ENCODE data around the gene CSNK1E. TPM values are rescaled to one million over a fixed set of nuclear protein-coding genes. Genes with fewer than 3 reads are reported as not detected.

Gene CSNK1E
- total RNA-seq, 6 experiments from 2014 or later = 19.9 to 41.8 (median 27.4) TPM

DNA sequence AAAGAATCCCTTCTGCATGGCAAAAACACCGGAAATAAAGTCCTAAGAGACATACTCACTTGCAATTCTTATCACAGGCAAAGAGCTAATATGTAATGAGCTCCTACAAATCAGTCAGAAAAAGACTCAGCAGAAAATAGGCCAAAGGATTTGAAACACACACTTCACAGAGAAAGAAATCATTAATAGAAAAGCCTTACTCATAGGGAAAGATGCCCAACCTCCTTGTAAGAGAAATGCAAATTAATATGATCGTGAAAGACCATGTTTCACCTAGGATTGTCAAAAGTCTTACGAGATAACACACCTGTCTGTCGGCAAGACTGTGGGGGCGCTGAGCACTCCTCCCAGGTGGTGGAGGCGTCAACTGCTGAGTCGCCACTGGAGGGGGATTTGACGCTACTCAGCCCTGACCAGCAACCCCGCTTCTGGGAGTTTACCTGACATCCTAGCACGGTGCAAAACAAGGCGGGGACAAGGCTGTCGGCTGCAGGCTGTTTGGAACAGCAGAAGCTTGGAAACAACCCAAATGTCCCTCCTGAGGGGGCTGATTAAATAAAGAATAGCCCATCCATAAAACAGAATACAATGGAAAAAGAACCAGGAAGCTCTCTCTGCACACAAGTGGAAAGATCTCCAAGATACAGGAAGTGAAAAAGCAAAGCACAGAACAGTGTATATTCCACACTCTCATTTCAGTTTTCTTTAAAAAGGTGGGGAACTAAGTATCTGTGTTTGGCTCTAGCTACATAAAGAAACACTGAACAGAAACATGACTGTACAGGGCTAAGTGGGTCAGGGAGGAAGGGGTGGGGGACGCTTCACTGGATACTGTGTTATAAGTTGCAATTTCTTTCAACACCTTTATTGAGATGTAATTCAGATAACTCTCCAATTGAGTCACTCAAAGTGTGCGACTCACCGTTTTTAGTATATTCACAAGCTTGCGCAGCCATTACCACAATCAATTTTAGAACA is 11.5 kb downstream of the CSNK1E start:
- intact Hi-C loops (cut with DNase I) = no loop called here
- Histone ChIP-seq H3K4me3 (no peak overlapping the region), H3K4me1 (peaks cover 0 to 27% (median 12%) of the 10 kb centered on the region in 4 donors), H3K36me3 (peaks cover 0 to 16% (median 0%) of the 10 kb centered on the region in 4 donors), H3K27ac (peak overlapping the region in 2 of 3 donors; percentile 24 to 30), H3K9me3 (no peaks in the 10 kb centered on the region), H3K27me3 (no peaks in the 10 kb centered on the region)
- DNase-seq = no peak
- ATAC-seq = no peak
- TF ChIP-seq POLR2A (IDR thresholded peaks at IDR 0.05) = no peak
- TF ChIP-seq, protein P1, sequence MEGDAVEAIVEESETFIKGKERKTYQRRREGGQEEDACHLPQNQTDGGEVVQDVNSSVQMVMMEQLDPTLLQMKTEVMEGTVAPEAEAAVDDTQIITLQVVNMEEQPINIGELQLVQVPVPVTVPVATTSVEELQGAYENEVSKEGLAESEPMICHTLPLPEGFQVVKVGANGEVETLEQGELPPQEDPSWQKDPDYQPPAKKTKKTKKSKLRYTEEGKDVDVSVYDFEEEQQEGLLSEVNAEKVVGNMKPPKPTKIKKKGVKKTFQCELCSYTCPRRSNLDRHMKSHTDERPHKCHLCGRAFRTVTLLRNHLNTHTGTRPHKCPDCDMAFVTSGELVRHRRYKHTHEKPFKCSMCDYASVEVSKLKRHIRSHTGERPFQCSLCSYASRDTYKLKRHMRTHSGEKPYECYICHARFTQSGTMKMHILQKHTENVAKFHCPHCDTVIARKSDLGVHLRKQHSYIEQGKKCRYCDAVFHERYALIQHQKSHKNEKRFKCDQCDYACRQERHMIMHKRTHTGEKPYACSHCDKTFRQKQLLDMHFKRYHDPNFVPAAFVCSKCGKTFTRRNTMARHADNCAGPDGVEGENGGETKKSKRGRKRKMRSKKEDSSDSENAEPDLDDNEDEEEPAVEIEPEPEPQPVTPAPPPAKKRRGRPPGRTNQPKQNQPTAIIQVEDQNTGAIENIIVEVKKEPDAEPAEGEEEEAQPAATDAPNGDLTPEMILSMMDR (IDR thresholded peaks at IDR 0.05) = no peak
- WGBS (ENCODE audit: insufficient coverage, low coverage, low lambda C conversion rate, missing lambda C conversion rate) = 39% methylated on average over 11 of the region's 16 CpGs

DNA sequence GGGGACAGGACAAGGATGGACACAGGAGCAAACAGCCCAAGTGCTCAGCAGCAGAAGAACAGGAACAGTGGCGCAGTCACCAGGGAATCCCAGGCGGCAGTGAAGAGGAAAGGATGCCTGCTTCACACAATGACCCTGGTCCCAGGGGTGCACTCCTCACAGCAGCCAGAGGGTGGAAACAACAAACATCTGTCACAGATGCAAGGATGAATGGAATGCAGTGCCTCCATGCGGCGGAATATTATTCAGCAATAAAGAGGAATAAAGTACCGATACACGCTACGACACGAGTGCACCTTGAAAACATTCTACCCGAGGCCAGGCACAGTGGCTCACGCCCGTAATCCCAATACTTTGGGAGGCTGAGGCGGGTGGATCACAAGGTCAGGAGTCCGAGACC is 12.7 kb downstream of the CSNK1E start:
- no peak overlapping the region for H3K27ac ChIP-seq
- WGBS (ENCODE audit: insufficient coverage, low coverage, low lambda C conversion rate, missing lambda C conversion rate) = 76% methylated on average over 12 of the region's 13 CpGs
- DNase-seq (no peak), ATAC-seq (no peak)
- no peaks in the 10 kb centered on the region for H3K27me3 ChIP-seq
- H3K36me3 ChIP-seq = peaks cover 0 to 29% (median 5%) of the 10 kb centered on the region in 4 donors
- intact Hi-C loops (cut with DNase I) = no loop called here
- H3K4me3 ChIP-seq = no peak overlapping the region
- H3K9me3 ChIP-seq = no peaks in the 10 kb centered on the region
- peaks cover 0 to 29% (median 11%) of the 10 kb centered on the region in 4 donors for H3K4me1 ChIP-seq
- TF ChIP-seq POLR2A (IDR thresholded peaks at IDR 0.05) = no peak
- TF ChIP-seq, protein P1 (IDR thresholded peaks at IDR 0.05) = peak in 1 of 4 donors; percentile 21

DNA sequence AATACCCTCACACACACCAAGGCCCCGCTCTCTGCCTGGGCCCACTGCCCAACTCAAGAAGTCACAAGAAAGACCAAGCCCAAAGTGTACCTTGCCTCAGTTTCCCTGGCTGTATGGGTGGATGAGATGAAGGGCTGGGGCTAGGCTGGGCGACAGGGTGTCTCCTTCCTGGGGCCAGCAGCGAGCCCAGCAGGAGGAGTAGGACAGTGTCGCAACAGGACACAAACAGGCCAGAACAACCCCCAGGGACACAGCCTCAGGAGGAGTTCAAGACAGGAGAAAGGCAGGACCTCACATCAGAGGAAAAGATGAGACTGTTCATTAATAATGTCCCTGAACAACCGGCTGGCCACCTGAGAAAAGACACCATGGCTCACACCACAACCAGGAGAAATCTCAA is 13.3 kb downstream of the CSNK1E start:
- peaks cover 0 to 25% (median 9%) of the 10 kb centered on the region in 4 donors for H3K4me1 ChIP-seq
- no peak for TF ChIP-seq POLR2A (IDR thresholded peaks at IDR 0.05)
- TF ChIP-seq, protein P1 (IDR thresholded peaks at IDR 0.05) = no peak
- WGBS (ENCODE audit: insufficient coverage, low coverage, low lambda C conversion rate, missing lambda C conversion rate) = 66% methylated on average over 4 of the region's 5 CpGs
- H3K36me3 ChIP-seq = peaks cover 0 to 30% (median 8%) of the 10 kb centered on the region in 4 donors
- H3K4me3 ChIP-seq = no peak overlapping the region
- no peaks in the 10 kb centered on the region for H3K9me3 ChIP-seq
- H3K27me3 ChIP-seq = no peaks in the 10 kb centered on the region
- intact Hi-C loops (cut with DNase I) = no loop called here
- ATAC-seq (no peak), DNase-seq (no peak)
- H3K27ac ChIP-seq = no peak overlapping the region

DNA sequence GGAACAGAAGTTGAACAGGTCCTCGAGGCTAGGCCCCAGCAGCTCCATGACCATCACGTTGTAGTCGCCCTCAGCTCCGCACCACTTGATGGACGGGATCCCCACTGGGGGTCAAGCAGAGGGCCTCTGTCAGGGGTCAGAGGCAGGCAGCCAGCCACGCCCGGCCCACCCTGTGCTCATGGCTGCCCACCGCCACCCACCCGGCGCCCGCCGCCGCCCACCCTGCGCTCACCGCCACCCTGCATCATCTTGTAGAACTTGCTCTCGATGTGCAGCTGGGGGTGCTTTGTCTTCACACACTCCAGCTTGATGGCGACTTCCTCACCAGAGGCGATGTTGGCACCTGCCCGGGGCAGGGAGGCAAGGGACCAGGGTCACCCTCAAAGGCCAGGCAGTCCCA is 14.3 kb downstream of the CSNK1E start:
- no peak for ATAC-seq

More for the DNA sequence above, 14.3 kb downstream of the CSNK1E start:
- Histone ChIP-seq H3K27ac (no peak overlapping the region), H3K27me3 (no peaks in the 10 kb centered on the region), H3K9me3 (no peaks in the 10 kb centered on the region), H3K4me3 (no peak overlapping the region), H3K4me1 (peaks cover 0 to 23% (median 6%) of the 10 kb centered on the region in 4 donors), H3K36me3 (peaks cover 4 to 40% (median 16%) of the 10 kb centered on the region in 4 donors)
- no peak for DNase-seq
- intact Hi-C loops (cut with DNase I) = no loop called here
- no CpG with 5 or more reads among the region's 19 CpGs for WGBS (ENCODE audit: insufficient coverage, low coverage, low lambda C conversion rate, missing lambda C conversion rate)
- TF ChIP-seq, protein P1 (IDR thresholded peaks at IDR 0.05) = no peak
- TF ChIP-seq POLR2A (IDR thresholded peaks at IDR 0.05) = no peak
